Left lobe of liver (tissue), 2 donors: ENCODE results near the gene LIMD2. TPM values are rescaled to one million over a fixed set of nuclear protein-coding genes. Genes with fewer than 3 reads are reported as not detected.
A peak's percentile ranks its signal among the peaks of the same experiment; 100 is the strongest.
"Not testable (repeated sequence)": the region's sequence is repeated elsewhere in the genome, so short reads cannot be mapped to it uniquely, and the experiment has no call there.

Source experiments
- ATAC-seq: fragments of 200-7000 bp; cut with Tn5 transposase; one replicate; pipeline ENCODE4 v1.9.1; 2020; ENCODE audit warnings: mild to moderate bottlenecking, moderate library complexity
- DNase-seq: peaks from one replicate; pipeline ENCODE4 v3.0.0-alpha.2; 2020; ENCODE audit warnings: low spot score
- total RNA-seq: library from RNA; stranded (reverse); gene quantifications from one replicate; pipeline ENCODE4 v1.2.1, GENCODE V29; 2021
- donor health status: DM: no; HTN: no; CAD: no; lungs with moderate emphysema.
- donor health status: DM: no; HTN: yes; CAD: no.

LIMD2 gene
- 5.8 TPM for total RNA-seq

DNA sequence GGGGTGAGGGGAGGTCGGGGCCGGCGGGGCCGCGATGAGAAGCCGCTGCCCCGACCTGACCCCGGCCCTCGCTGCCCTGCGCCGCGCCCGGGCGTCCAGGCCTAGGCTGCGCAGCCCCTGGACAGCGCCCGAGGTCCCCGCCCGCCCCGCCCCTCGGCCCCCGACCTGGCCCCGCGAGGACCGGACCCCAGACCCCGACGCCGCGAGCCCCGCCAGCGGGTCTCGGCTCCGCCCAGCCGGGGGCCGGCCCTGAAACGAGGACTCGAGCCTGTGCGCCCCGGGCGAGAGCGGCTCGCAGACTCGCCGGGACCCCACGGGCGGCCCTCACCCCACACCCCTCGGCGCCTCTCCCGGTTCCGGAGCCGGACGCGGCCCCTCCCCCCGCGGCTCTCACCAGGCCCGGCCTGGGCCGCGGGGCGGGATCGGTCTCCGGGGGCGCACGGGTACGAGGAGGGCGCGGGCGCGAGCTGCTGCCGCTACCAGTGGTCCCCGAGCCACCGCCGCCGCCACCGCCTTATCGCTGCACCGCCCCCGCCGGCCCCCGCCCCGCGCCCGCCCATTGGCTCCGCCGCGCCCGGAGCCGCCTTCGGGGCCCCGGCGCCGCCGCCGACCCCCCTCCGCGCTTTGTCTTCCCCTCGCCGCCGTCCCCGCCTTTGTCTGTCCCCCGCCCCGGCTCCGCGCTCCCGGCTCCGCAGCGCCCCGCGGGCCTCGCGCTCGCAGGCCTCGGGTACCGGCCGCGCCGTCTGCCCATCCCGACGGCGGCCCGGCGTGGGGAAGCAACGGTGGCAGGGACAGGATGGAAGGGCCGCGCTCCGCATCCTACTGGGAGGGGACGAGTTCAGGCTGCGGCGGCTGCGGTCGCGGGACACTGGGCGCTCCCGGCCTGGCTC is at the start of gene LIMD2:
Gene LIMD2 (minus strand): TSS at position 488 of the 890 bp plus-strand sequence. CDS start 827 bp downstream, outside the sequence.
- ATAC-seq (peak; percentile 8), DNase-seq (peak; percentile 63)

DNA sequence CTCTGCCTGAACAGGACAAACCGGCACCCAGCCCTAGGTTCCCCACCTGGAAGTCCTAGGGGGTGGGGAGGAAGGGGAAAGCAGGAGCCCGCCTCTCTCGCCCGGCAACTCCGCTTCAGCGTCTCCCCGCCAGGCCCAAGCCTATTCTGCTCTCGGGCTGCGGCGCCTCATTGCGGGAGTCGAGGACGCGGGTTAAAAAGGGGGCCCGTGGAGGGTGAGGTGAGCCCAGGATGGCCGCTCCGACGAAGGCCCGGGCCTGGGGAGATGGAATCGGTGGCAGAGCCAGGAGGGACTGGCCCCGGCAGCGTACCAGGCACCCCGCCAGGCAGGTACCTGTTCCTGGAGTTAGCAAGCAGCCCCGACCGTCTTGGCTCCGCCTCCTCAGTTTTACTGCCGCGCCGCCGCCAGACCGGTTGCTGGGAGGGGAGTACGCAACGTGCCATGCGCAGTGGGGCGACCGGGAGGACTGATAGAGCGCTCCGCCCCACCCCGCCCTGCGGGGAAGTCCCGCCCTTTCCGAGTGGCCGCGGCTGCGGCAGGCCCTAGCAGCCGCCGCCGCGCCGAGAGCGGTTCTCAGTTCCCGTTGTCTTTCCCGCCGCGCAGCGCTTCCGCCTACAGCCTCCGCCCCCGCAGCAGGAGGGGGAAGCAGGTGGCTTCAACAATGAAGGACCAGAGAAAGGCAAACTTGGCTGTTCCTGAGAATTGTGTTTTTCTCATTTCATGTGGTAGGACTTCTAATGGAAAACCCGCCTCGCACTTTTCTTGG is 41.7 kb upstream of the LIMD2 start, which contains the start of gene STRADA:
Gene STRADA (minus strand): TSS at position 392 of the 766 bp plus-strand sequence. CDS start 13,430 bp downstream, outside the sequence.
- DNase-seq (peak; percentile 100), ATAC-seq (peak; percentile 97)

DNA sequence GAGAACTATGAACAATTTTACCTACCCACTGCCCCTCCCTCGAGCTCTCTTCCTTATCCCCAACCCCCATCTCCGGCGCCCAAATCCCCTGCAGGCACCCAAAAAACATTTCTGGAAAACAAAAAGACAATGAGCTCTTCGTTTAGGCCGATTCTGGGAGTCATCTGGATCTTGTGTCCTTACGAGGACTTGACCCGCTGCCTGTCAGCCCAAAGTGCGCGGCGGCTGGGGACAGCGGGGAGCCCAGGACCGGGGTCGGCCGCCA is 41.1 kb upstream of the LIMD2 start:
- DNase-seq (no peak), ATAC-seq (peak; percentile 38)

GRCh38 chr17:63740464-63741142 is 40.7 kb upstream of the LIMD2 start:
- ATAC-seq, result no peak
- no peak for DNase-seq

GRCh38 chr17:63735691-63736090 is 35.8 kb upstream of the LIMD2 start:
- DNase-seq (no peak), ATAC-seq (no peak)

GRCh38 chr17:63722403-63722802 is 22.5 kb upstream of the LIMD2 start:
- no peak for ATAC-seq
- DNase-seq, result no peak

DNA sequence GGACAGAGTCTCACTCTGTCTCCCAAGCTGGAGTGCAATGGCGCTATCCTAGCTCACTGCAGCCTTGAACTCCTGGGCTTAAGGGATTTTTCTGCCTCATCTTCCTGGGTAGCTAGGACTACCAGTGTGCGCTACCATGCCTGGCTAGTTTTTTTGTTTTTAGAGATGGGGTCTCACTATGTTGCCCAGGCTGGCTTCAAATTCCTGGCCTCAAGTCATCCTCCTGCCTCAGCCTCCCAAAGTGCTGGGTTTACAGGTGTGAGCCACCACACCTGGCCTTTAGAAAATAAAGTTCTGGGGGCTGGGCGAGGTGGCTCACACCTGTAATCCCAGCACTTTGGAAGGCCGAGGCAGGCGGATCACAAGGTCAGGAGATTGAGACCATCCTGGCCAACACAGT is 20.3 kb upstream of the LIMD2 start:
- not testable (repeated sequence) for ATAC-seq

GRCh38 chr17:63718988-63719387 is 19.1 kb upstream of the LIMD2 start:
- DNase-seq, result no peak
- no peak for ATAC-seq

More for the DNA sequence above, 20.3 kb upstream of the LIMD2 start:
- DNase-seq, result not testable (repeated sequence)

DNA sequence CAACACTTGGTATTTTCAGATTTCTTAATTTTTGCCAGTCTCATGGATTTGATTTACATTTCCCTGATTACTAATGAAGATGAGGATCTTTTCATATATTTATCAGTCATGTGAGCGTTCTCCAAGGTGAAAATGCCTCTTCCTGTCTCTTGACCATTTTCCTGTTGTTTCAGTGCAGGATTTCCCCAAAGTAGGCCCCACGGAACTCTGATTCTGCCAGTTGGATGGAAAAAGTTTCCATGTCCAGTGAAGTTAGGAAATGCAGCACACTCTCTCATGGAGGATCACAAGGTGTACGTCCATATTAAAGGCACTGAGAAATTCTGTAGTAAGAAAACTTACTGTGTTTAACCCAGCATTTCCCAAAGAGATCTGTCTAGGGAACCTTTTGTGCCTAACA is 16.5 kb upstream of the LIMD2 start:
- ATAC-seq (no peak), DNase-seq (no peak)

GRCh38 chr17:63714550-63715277 is 14.8 kb upstream of the LIMD2 start:
- peak; percentile 69 for ATAC-seq
- peak; percentile 38 for DNase-seq

- peak; percentile 35 for DNase-seq
- ATAC-seq, result no peak
Measured at GRCh38 chr17:63709110-63709509, 9.2 kb upstream of the LIMD2 start.

DNA sequence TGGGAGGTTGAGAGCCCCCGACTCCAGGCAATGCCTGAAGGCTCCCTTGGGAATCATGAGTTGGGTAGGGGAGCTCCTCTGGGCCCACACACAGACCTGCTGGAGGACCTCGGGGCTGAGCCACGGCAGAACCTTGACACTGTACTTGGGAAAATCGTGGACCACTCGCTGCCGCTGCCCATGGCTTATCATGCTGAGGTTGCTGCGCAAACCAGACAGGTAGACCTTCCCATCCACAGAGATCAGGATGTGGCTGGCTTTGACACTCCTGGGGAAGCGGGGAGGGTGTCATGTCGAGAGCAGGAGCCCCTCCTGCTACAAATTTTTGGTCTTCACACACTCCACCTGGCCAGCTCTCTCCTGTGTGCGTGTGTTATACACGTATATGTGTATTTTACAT is 7.2 kb upstream of the LIMD2 start:
- no peak for ATAC-seq

GRCh38 chr17:63706336-63707082 is 6.6 kb upstream of the LIMD2 start:
- ATAC-seq (no peak), DNase-seq (no peak)

More for the DNA sequence above, 7.2 kb upstream of the LIMD2 start:
- no peak for DNase-seq

- no peak for DNase-seq
- ATAC-seq, result no peak
Measured at GRCh38 chr17:63705657-63706056, 5.7 kb upstream of the LIMD2 start.

GRCh38 chr17:63704836-63705235 is 4.9 kb upstream of the LIMD2 start:
- peak; percentile 43 for DNase-seq
- ATAC-seq, result no peak

- DNase-seq, result peak; percentile 41
Measured at GRCh38 chr17:63704259-63704576, 4.3 kb upstream of the LIMD2 start.

GRCh38 chr17:63703556-63704258 is 3.8 kb upstream of the LIMD2 start:
- ATAC-seq (no peak), DNase-seq (no peak)

More at GRCh38 chr17:63704259-63704576, 4.3 kb upstream of the LIMD2 start:
- no peak for ATAC-seq

GRCh38 chr17:63703029-63703428 is 3.1 kb upstream of the LIMD2 start:
- DNase-seq (no peak), ATAC-seq (no peak)

GRCh38 chr17:63702721-63703015 is 2.7 kb upstream of the LIMD2 start:
- no peak for DNase-seq

More at GRCh38 chr17:63702721-63703015, 2.7 kb upstream of the LIMD2 start:
- ATAC-seq, result no peak
